HG02852 (cell line): ENCODE measurements around the gene CAMSAP1.

Source experiments
- ATAC-seq: cut with Tn5 transposase; IDR thresholded peaks from one replicate; pipeline ENCODE4 v1.9.1; 2021; ENCODE audit warnings: mild to moderate bottlenecking, moderate library complexity; ENCODE audit not compliant: unreplicated experiment

CAMSAP1 gene

DNA sequence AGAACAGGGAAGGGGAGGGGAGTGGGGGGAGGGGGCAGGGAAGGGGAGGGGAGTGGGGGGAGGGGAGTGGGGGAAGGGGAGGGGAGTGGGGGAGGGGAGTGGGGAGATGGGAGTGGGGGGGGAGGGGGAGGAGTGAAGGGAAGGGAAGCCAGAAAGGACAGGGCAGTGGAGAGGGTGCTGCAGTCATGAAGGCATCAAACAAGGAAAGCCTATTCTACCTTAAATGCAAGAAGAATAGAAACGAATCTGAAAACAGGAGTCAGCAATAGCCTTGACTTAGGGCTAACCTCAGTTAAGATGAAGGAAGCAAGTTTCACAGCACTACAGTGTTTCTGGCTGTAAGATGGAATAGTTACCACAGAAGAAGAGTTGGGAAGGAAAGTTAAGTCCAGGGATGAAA, 59.5 kb downstream of the CAMSAP1 start:
- ATAC-seq: no peak

GRCh38 chr9:135840539-135840938, 66.8 kb downstream of the CAMSAP1 start:
- ATAC-seq: no peak

DNA sequence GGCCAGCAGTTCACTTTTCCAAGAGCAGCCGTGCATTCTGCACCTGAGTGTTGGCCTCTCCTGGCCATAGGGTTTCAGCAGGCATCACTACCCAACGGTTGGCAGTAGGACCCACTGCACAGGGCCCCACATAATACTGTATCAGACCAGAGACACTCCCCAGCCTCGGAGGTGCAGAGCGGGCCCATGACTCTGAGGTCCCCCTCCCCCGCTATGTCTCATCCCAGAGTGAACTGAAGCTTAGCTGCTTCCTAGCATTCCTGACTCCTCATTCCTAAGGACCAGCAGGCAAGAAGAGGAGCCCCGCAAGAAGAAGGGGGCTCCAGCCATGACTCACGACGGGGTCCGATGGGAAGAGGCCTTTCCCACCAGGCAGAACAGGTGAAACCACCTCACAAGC, 67.2 kb downstream of the CAMSAP1 start:
- ATAC-seq: no peak

DNA sequence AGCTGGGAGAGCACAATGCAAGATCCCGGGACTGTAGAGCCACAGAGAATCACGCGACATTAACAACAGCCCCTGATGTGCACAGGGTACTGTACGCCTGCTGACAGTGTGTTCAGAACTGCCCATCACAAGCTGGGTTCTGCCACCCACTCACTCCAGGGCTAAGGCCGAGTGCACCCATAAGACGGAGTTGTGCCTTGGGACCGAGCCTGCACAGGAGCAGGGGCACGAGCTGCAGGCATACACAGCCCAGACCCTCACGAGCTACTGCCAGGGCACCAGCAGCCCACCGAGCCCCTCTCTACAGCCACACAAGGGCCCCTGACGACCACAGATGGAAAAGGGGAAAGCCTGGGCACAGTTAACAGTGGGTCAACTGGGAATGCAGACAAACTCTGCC, 67.8 kb downstream of the CAMSAP1 start:
- ATAC-seq: no peak

DNA sequence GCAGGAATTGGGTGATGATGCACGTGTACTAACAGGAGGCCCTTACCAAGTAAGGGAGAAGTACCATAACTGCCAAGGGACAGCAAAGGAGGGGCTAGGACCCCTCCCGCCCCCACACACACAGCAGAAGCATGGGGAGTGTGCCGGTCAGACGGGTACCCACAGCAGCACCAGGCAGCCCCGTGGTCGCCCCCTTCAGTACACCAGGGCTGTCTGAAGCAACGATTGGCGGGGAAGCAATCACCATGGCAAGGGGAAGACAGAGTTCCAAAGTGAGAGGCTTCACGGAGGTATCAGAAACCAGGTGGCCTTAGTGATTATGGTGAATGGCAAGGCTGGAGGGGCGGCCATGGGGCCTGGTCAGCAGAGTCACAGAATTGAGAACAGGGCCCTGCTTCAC, 72.2 kb downstream of the CAMSAP1 start:
- no peak for ATAC-seq

GRCh38 chr9:135833864-135834263, 73.5 kb downstream of the CAMSAP1 start:
- ATAC-seq: no peak

GRCh38 chr9:135830496-135830895, 76.8 kb downstream of the CAMSAP1 start:
- no peak for ATAC-seq

DNA sequence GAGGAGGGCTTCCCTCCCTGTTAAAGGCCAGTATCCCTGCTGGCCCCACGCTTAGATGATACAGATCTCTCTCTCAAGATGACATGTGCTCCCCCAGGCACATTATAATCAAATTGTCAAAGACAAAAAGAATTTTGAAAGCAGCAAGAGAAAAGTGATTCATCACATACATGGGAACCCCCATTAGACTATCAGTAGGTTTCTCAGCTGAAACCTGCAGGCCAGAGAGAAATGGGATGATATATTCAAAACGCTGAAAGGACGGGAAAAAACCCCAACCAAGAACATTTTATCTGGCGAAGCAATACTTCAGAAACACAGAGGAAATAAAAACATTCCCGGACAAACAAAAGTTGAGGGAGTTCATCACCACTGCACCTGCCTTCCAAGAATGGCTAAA, 78.7 kb downstream of the CAMSAP1 start:
- no peak for ATAC-seq

DNA sequence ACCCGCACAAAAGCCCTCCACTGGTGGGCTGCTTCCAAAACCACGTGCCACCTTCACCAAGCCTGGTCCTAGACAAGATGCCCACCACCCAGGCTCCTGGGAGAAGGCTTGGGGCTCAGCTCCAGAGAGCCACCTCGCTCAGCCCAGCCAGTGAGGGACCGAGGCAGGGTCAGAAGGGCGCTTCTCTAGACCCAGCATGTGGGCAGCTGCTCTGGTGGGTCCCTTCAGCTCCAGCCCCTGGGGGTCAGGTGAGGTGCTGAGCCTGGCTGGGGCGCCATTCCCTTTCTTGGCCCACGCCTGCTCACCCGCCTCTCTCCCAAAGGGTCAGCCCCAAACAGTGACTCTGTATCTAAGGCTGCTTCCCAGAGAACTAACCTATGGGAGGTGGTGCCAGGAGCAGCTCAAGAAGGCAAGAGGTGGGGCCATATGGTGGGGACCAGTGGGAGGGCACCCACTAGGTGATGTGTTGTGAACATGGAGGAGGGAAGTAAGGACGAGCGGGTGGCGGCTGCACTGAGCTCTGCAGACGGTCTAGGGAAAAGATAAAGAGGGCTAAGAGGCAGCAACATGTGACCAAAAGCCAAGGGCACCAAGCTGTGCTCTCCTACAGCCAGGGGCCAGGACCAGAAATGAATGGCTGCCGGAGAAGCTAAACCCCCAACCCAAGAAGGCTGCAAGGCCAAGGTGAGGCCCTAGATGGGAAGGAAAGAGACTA, 79.3 kb downstream of the CAMSAP1 start:
- ATAC-seq: no peak

GRCh38 chr9:135827301-135827700, 80.0 kb downstream of the CAMSAP1 start:
- ATAC-seq: no peak

- ATAC-seq: no peak
These were observed 81.2 kb downstream of the CAMSAP1 start for GRCh38 chr9:135826188-135826545.

DNA sequence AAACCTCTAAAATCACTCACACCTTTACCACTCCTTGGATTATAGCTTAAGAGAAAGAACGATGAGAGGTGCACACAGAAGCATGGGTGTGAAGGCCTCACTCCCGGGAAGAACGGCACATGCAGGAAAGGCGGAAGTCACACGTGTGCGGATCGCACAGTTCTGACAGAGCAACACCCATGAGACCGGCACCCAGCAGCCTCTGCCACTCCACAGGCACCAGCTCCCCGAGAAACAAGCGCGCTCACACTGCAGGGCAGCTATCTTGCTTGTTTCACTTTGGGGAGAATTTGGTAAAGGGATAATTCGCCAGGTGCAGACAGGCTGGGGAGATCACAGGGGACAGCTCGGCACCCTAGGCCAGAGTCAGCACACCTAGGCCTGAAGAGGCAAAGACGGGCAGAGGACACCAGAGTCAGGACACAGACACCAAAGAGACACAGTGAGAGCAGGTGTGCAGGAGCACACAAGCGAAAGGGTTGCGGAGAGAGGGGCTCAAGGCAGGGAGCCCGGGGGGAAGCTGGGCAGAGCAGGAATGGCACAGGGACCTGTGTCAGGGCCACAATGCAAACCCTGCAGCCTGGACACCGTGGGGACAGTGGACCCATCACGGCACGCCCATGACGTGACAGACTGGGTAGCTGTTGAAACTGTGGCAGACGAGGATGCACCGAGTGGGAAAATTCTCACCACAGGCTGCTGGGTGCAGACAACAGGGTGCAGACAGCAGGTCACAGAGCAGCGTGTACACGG, 81.7 kb downstream of the CAMSAP1 start:
- ATAC-seq: no peak

- ATAC-seq: no peak
These were observed 84.3 kb downstream of the CAMSAP1 start for GRCh38 chr9:135823036-135823435.

- no peak for ATAC-seq
These were observed 85.0 kb downstream of the CAMSAP1 start for GRCh38 chr9:135822374-135822755.

GRCh38 chr9:135821733-135822373, 85.5 kb downstream of the CAMSAP1 start:
- ATAC-seq: no peak

GRCh38 chr9:135821116-135821515, 86.2 kb downstream of the CAMSAP1 start:
- ATAC-seq: no peak

DNA sequence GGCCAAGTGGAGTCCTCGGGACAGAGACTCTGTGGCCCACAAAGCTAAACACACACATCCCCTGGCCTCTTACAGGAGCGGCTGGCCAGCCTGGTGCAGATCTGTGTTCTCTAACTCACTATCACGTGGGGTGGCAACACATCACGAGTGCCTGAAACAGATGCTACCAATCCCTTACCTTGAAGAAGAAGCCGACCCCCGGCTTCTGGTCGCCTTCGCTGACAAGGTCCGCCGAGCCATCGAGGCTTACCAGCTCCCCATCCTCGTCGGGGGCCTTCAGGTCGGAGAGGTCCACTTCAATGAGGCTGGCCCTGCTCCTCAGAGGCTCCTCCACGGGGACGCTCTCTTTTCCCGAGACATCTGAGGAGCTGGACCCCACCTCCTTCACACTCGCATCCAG, 86.7 kb downstream of the CAMSAP1 start:
- ATAC-seq: no peak

- ATAC-seq: no peak
These were observed 87.4 kb downstream of the CAMSAP1 start for GRCh38 chr9:135819905-135820304.

DNA sequence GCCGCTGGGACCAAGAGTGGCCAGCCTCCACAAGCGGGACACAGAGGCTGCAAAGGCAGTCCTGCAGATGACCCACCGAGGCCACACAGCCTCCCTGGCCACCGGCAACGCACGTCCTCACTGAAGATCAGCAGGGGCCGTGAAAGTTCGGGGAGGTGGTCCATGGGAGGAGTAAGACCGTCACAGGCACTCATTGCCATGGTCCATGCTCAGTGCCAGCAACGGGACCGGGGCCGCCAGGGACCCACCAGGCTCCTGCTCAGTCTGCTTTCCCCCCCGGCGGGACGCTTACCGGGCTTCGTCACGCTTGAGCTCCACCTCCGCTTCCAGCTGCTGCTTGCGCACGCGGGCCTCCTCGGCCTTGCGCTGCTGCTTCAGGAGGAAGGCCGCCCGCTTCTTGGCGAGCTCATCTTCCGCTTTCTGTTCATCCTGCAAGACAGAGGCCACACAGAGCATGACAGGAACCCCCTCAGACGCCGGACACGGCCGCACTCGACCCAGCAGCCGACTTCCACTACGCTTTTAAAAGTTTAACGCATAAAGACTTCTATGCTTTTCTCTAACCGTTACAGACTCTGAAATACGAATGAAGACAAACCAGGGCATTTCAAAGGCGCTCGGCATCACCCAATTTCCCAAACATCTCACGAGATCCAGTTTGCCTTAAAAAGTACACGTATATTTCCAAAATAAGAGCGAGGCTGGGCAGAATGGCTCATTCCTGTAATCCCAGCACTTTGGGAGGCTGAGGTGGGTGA, 88.4 kb downstream of the CAMSAP1 start:
- ATAC-seq: no peak

- no peak for ATAC-seq
These were observed 89.2 kb downstream of the CAMSAP1 start for GRCh38 chr9:135817951-135818717.

DNA sequence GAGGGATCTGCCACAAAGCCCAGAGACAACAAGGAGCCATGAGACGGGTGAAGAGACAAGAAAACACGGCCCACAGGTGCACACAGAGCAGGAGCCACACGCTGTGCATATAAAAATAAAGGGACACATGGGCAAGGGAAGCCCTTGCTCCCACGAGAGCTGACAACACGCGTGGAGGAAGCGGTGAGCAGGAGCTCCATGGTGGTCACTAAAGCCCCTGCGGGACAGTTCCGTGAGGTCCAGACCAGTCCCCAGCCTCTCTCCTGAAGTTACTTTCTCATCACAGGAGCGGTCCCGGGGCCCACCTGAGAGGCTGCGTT, 90.7 kb downstream of the CAMSAP1 start:
- ATAC-seq: no peak
